SK-N-SH (cell line): ENCODE results near the gene ENOX1.

ENCODE experiments used
- FOXM1 ChIP-seq: IDR thresholded peaks from 2 replicates; pipeline ENCODE4 v1.4.0; 2012; ENCODE audit warnings: low read depth, mild to moderate bottlenecking
- GATA2 ChIP-seq: sonication (generic); formaldehyde crosslinking; IDR thresholded peaks from 2 replicates; pipeline ENCODE4 v1.5.0; 2020; ENCODE audit warnings: mild to moderate bottlenecking, missing genetic modification reagents
- POLR2AphosphoS5 ChIP-seq: IDR thresholded peaks from 2 replicates; pipeline ENCODE4 v1.6.1; 2012; ENCODE audit warnings: low read depth, low read length
- RXRA ChIP-seq: IDR thresholded peaks from 2 replicates; pipeline ENCODE4 v1.4.0; 2012; ENCODE audit warnings: low read depth, mild to moderate bottlenecking, borderline replicate concordance
- SIN3A ChIP-seq: IDR thresholded peaks from 2 replicates; pipeline ENCODE4 v1.6.1; 2012; ENCODE audit warnings: low read depth, mild to moderate bottlenecking, low read length, moderate library complexity, borderline replicate concordance
- SMC3 ChIP-seq: IDR thresholded peaks from 2 replicates; pipeline ENCODE4 v1.6.1; 2012; ENCODE audit warnings: low read depth, low read length, improper control_type of control experiment
- TEAD4 ChIP-seq: IDR thresholded peaks from 2 replicates; pipeline ENCODE4 v1.4.0; 2012; ENCODE audit warnings: mild to moderate bottlenecking, borderline replicate concordance; ENCODE audit not compliant: insufficient read depth
- YY1 ChIP-seq: IDR thresholded peaks from 2 replicates; pipeline ENCODE4 v1.4.0; 2012; ENCODE audit warnings: low read depth, mild to moderate bottlenecking
- TF ChIP-seq, protein P1 (sequence below): fragments of 200-600 bp; sonication (generic); IDR thresholded peaks from 2 replicates; pipeline ENCODE4 v1.6.1; 2017; ENCODE audit warnings: antibody characterized with exemption, mild to moderate bottlenecking, moderate library complexity
- TF ChIP-seq, protein P2 (sequence below): fragments of 150-350 bp; IDR thresholded peaks from 2 replicates; pipeline ENCODE4 v1.6.1; 2017; ENCODE audit warnings: antibody characterized with exemption, low read length, low read depth, borderline replicate concordance
- TF ChIP-seq, protein P3 (sequence below): IDR thresholded peaks from 2 replicates; pipeline ENCODE4 v1.4.0; 2012; ENCODE audit warnings: low read depth, borderline replicate concordance
- TF ChIP-seq, protein P4 (sequence below): IDR thresholded peaks from 2 replicates; pipeline ENCODE4 v1.6.1; 2012; ENCODE audit warnings: mild to moderate bottlenecking, low read depth, low read length, moderate library complexity

DNA sequence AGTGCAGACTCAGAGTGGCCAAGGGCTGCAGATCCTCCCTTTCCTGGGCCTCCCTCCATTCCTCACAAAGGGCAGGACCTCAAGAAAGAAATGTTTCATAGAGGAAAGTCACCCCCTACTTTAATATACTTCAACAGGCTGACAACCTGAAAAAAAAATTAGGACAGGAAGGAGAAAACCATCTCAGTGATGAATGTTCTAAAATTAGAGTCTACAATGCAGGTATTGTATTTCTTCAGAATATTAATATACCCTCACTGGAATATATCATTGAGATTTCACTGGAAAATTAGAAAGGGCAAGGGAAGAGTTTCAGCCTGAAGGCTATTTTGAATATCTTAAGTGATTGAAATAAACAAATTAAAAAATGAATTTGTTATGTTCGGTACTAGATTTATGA lies 586.5 kb downstream of the ENOX1 start:
- TF ChIP-seq, protein P1, sequence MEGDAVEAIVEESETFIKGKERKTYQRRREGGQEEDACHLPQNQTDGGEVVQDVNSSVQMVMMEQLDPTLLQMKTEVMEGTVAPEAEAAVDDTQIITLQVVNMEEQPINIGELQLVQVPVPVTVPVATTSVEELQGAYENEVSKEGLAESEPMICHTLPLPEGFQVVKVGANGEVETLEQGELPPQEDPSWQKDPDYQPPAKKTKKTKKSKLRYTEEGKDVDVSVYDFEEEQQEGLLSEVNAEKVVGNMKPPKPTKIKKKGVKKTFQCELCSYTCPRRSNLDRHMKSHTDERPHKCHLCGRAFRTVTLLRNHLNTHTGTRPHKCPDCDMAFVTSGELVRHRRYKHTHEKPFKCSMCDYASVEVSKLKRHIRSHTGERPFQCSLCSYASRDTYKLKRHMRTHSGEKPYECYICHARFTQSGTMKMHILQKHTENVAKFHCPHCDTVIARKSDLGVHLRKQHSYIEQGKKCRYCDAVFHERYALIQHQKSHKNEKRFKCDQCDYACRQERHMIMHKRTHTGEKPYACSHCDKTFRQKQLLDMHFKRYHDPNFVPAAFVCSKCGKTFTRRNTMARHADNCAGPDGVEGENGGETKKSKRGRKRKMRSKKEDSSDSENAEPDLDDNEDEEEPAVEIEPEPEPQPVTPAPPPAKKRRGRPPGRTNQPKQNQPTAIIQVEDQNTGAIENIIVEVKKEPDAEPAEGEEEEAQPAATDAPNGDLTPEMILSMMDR: no peak
- TF ChIP-seq POLR2AphosphoS5 (no peak), TEAD4 (no peak), FOXM1 (no peak), RXRA (no peak), SIN3A (no peak), YY1 (no peak), GATA2 (no peak), SMC3 (no peak)
- TF ChIP-seq, protein P2, sequence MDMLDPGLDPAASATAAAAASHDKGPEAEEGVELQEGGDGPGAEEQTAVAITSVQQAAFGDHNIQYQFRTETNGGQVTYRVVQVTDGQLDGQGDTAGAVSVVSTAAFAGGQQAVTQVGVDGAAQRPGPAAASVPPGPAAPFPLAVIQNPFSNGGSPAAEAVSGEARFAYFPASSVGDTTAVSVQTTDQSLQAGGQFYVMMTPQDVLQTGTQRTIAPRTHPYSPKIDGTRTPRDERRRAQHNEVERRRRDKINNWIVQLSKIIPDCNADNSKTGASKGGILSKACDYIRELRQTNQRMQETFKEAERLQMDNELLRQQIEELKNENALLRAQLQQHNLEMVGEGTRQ: no peak
- TF ChIP-seq, protein P3, sequence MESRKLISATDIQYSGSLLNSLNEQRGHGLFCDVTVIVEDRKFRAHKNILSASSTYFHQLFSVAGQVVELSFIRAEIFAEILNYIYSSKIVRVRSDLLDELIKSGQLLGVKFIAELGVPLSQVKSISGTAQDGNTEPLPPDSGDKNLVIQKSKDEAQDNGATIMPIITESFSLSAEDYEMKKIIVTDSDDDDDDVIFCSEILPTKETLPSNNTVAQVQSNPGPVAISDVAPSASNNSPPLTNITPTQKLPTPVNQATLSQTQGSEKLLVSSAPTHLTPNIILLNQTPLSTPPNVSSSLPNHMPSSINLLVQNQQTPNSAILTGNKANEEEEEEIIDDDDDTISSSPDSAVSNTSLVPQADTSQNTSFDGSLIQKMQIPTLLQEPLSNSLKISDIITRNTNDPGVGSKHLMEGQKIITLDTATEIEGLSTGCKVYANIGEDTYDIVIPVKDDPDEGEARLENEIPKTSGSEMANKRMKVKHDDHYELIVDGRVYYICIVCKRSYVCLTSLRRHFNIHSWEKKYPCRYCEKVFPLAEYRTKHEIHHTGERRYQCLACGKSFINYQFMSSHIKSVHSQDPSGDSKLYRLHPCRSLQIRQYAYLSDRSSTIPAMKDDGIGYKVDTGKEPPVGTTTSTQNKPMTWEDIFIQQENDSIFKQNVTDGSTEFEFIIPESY: no peak
- TF ChIP-seq, protein P4, sequence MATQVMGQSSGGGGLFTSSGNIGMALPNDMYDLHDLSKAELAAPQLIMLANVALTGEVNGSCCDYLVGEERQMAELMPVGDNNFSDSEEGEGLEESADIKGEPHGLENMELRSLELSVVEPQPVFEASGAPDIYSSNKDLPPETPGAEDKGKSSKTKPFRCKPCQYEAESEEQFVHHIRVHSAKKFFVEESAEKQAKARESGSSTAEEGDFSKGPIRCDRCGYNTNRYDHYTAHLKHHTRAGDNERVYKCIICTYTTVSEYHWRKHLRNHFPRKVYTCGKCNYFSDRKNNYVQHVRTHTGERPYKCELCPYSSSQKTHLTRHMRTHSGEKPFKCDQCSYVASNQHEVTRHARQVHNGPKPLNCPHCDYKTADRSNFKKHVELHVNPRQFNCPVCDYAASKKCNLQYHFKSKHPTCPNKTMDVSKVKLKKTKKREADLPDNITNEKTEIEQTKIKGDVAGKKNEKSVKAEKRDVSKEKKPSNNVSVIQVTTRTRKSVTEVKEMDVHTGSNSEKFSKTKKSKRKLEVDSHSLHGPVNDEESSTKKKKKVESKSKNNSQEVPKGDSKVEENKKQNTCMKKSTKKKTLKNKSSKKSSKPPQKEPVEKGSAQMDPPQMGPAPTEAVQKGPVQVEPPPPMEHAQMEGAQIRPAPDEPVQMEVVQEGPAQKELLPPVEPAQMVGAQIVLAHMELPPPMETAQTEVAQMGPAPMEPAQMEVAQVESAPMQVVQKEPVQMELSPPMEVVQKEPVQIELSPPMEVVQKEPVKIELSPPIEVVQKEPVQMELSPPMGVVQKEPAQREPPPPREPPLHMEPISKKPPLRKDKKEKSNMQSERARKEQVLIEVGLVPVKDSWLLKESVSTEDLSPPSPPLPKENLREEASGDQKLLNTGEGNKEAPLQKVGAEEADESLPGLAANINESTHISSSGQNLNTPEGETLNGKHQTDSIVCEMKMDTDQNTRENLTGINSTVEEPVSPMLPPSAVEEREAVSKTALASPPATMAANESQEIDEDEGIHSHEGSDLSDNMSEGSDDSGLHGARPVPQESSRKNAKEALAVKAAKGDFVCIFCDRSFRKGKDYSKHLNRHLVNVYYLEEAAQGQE: no peak
